Fibroblast of pulmonary artery (primary cell): ENCODE measurements around the gene SDK2.

Experiments used
- DNase-seq: peaks from one replicate; pipeline ENCODE4 v3.0.0-alpha.2; 2010; ENCODE audit warnings: low read depth
- H3K4me3 ChIP-seq: replicated peaks from 2 replicates; pipeline ENCODE4 v1.5.1; 2011; ENCODE audit warnings: low read depth, mild to moderate bottlenecking, control low read depth, low read length, moderate library complexity
- TF ChIP-seq, protein P1 (sequence below): IDR thresholded peaks from 2 replicates; pipeline ENCODE4 v1.5.1; 2011; ENCODE audit warnings: mild to moderate bottlenecking, control low read depth, low read length, inconsistent platforms; ENCODE audit errors: missing control alignments

Gene SDK2

DNA sequence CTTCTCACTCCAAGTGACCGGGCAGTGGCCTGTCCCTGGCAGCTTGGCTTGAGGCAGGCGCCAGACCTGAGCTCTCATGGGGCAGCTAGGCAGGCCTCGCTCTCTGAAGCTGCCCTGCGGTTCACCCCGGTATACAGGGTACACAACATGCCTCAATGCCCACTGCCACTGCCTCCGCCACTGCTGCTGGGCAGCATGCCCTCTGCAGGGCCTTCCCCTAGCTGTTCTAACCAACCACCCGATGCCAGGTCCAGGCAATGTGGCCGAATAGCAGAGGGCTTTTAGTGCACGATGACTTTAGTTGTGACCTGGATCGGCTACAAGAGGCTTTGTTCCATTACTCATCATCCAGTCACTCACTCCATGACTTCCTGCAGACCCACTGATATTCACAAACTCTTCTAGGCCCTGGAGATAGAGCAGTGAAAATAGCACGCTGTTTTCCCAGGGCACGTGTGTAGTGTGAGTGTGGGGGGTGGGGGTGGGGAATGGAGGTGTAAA, 352.2 kb downstream of the SDK2 start:
- no peak overlapping the region for H3K4me3 ChIP-seq
- peak; percentile 50 for DNase-seq
- TF ChIP-seq, protein P1, sequence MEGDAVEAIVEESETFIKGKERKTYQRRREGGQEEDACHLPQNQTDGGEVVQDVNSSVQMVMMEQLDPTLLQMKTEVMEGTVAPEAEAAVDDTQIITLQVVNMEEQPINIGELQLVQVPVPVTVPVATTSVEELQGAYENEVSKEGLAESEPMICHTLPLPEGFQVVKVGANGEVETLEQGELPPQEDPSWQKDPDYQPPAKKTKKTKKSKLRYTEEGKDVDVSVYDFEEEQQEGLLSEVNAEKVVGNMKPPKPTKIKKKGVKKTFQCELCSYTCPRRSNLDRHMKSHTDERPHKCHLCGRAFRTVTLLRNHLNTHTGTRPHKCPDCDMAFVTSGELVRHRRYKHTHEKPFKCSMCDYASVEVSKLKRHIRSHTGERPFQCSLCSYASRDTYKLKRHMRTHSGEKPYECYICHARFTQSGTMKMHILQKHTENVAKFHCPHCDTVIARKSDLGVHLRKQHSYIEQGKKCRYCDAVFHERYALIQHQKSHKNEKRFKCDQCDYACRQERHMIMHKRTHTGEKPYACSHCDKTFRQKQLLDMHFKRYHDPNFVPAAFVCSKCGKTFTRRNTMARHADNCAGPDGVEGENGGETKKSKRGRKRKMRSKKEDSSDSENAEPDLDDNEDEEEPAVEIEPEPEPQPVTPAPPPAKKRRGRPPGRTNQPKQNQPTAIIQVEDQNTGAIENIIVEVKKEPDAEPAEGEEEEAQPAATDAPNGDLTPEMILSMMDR: no peak

DNA sequence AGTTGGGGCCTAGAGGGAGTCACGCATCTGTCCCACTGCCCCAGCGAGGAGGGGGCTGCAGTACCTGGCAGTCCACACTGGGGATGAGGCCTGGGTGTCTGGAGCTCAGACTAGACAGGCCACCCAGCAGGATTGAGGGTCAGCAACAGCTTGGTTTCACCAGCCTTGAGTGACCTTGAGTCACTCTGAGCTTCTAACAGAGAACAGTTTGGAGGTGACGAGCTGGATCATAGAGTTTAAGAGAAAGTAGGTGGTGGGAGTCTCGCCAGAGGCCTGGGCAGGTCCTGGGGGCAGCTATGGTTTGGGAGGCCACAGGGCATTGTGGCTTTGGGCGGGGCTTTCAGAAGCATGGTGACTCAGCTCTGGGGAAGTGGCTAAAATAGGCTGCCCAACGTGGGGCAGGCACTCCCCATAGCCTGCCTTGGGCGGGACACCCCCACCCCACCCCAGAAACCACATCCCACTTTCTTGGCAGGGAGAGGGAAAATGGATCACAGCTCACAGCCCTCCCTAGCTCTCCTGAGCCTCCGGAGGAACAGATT, 352.9 kb downstream of the SDK2 start:
- peak overlapping the region; percentile 22 for H3K4me3 ChIP-seq
- DNase-seq: peak; percentile 78
- TF ChIP-seq, protein P1: no peak

DNA sequence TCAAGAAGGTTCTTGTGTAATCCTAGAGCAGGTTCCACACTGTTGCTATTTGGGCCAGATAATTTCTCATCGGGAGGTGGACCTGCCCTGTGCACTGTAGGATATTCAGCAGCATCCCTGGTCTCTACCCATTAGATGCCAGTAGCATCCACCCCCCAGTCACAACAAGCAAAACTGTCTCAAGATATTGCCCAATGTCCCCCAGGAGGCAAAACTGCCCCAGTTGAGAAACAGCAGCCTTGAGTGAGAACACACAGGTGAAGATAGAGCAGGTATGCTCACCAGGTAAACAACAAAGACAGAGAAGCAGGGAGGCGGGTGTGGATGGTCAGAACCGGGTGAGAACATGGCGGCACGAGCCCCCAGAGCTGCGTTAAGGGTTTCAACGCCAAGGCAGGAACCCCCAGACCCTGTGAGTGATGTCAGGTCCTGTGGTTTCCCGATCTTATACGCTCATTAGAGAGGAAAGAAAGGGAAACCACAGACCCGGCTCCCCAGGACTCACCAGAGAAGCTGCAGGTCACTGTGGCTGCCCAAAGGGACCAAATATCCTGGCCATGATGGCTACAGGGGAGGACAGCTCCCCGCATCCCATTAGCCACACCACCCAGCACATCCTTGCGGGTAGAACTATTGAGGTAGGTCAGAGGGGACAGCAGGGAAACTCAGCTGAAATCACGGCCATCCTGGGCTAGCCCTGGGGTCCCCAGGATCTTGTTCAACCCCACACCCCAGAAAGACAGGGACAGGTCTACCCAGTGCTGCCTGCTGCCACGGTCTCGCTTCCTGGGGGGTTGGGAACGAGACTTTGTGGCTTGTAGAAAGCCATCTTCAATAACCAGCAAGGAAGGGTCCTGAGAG, 353.6 kb downstream of the SDK2 start:
- H3K4me3 ChIP-seq: no peak overlapping the region
- TF ChIP-seq, protein P1: no peak
- DNase-seq: no peak

DNA sequence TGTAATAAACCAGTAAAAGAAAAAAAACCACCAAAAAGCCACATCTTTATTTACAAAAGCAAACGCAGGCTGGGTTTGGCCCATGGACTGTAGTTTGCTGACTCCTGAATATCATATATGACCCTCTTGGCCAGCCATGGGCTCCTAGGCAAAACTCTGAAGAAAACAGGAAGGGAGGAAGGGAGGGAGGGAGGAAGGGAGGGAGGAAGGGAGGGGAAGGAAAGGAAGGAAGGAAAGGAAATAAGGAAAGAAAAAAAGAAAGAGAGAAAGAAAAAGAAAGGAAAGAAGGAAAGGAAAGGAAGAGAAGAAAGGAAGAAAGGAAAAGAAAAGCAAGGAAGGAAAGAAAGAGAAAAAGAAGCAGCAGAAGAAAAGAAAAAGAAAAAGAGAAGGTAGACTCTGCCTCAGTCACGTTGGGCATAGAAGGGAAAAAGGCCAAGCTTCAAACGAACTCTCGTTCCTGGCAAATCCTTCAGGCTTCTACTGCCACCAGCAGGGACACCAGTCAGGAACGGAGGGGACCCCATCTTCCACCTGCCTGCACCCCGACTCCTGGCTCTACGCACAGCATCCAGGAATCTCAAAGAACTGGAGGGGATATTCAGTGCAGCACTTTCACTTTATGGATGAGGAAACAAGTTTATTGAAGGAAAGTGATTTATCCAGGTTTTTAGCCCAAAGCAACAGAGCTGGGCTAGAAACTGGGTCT, 354.5 kb downstream of the SDK2 start:
- no peak overlapping the region for H3K4me3 ChIP-seq
- no peak for DNase-seq
- TF ChIP-seq, protein P1: no peak

DNA sequence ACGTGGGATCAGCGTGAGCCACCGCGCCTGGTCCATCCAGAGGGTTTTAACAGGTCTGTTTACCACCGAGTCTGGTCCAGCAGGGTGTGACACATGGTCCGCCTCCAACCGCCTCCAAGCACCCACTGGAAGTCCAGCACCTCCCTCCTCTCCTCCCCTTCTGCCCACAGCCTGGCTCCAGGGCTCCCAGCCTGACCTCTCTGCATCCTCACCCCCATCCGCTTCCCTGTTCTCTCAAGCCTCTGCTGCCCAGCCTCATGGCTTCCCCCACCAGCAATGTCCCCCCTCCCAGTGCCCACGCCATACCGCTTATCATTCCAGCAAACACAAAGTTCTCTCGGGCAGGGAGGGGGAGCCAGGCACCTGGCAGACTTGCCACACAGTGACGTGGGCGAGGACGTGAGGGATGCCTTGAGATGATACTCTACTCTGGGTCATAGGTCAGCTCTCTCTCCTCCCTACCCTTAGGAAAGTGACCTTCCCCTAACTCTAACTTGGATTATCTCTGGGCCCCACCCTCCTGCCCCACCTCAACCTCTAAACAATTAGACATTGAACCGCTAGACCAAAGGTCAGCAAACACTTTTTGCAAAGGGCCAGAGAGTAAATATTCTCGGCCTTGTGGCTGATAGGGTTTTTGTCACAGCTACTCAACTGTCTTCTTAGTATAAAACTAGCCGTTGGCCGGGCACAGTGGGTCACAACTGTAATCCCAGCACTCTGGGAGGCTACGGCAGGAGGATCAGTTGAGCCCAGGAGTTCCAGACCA, 355.5 kb downstream of the SDK2 start:
- no peak overlapping the region for H3K4me3 ChIP-seq
- TF ChIP-seq, protein P1: no peak
- no peak for DNase-seq

DNA sequence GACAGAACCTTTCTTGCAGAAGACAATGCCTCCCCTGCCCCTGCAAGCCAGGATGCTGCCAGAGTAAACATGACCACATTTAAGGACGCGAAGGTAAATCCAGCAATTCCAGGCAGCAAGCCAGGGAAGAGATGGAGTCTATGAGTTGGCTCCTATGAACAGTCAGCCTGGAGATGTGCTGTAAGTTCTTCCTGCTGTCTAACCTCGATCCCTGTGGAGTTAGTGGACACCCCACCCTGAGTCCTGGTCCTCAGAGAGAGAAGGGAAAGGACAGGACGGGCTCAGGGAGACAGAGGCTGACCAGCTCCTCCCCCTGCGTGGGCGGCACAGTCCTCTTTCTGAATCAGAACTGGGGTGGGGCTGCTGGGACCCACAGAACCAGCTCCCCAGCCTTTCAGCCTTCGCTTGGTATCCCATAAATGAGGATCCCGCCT, 357.4 kb downstream of the SDK2 start:
- no peak overlapping the region for H3K4me3 ChIP-seq
- TF ChIP-seq, protein P1: no peak
- DNase-seq: peak; percentile 88
